ENCODE data around the gene SENP7. TPM values are rescaled to one million over a fixed set of nuclear protein-coding genes. Genes with fewer than 3 reads are reported as not detected.
"Not testable (repeated sequence)": the region's sequence is repeated elsewhere in the genome, so short reads cannot be mapped to it uniquely, and the experiment has no call there.

Gene SENP7
- 112 TPM for total RNA-seq (ENCODE audit: unreplicated experiment)
- long read RNA-seq, partial matches to known transcripts, result 4 of 8 reads
- long read RNA-seq, other reads (novel, unspliced or antisense), result 4 of 8 reads

- H3K4me3 Mint-ChIP-seq (ENCODE audit: unreplicated experiment), result peak within 1 kb of the TSS; percentile 98
- H3K36me3 Mint-ChIP-seq (ENCODE audit: unreplicated experiment), result no peaks in the 10 kb centered on the region
- H3K4me1 Mint-ChIP-seq (ENCODE audit: low read depth, unreplicated experiment), result peaks cover 10% of the 10 kb centered on the region
- no peak for TF ChIP-seq CTCF (IDR thresholded peaks at IDR 0.05; ENCODE audit: partially characterized antibody, unreplicated experiment)
- peaks cover 8% of the 10 kb centered on the region for H3K27me3 Mint-ChIP-seq (ENCODE audit: unreplicated experiment)
- H3K27ac Mint-ChIP-seq (ENCODE audit: unreplicated experiment), result peak within 1 kb of the TSS; percentile 100
- peaks cover 11% of the 10 kb centered on the region for H3K9me3 Mint-ChIP-seq (ENCODE audit: unreplicated experiment)
- peak; percentile 84 for DNase-seq
These were observed at the start of gene SENP7 for GRCh38 chr3:101512646-101513418. Gene SENP7 (minus strand): TSS chr3:101513212. CDS start chr3:101513130, 82 bp downstream.

GRCh38 chr3:101561630-101562328 is 48.8 kb upstream of the SENP7 start, which contains the start of gene TRMT10C:
Gene TRMT10C (plus strand): TSS chr3:101561868. CDS start chr3:101564782, 2,914 bp downstream.
- H3K27ac Mint-ChIP-seq (ENCODE audit: unreplicated experiment), result peak within 1 kb of the TSS; percentile 93
- peaks cover 9% of the 10 kb centered on the region for H3K4me1 Mint-ChIP-seq (ENCODE audit: low read depth, unreplicated experiment)
- peak; percentile 92 for DNase-seq
- H3K9me3 Mint-ChIP-seq (ENCODE audit: unreplicated experiment), result peaks cover 5% of the 10 kb centered on the region
- H3K4me3 Mint-ChIP-seq (ENCODE audit: unreplicated experiment), result peak within 1 kb of the TSS; percentile 98
- no peaks in the 10 kb centered on the region for H3K36me3 Mint-ChIP-seq (ENCODE audit: unreplicated experiment)
- peaks cover 3% of the 10 kb centered on the region for H3K27me3 Mint-ChIP-seq (ENCODE audit: unreplicated experiment)
- TF ChIP-seq CTCF (IDR thresholded peaks at IDR 0.05; ENCODE audit: partially characterized antibody, unreplicated experiment), result no peak

- no peak for TF ChIP-seq CTCF (IDR thresholded peaks at IDR 0.05; ENCODE audit: partially characterized antibody, unreplicated experiment)
- peaks cover 3% of the 10 kb centered on the region for H3K36me3 Mint-ChIP-seq (ENCODE audit: unreplicated experiment)
- DNase-seq, result no peak
- no peaks in the 10 kb centered on the region for H3K4me1 Mint-ChIP-seq (ENCODE audit: low read depth, unreplicated experiment)
- peaks cover 2% of the 10 kb centered on the region for H3K27me3 Mint-ChIP-seq (ENCODE audit: unreplicated experiment)
- H3K9me3 Mint-ChIP-seq (ENCODE audit: unreplicated experiment), result peaks cover 4% of the 10 kb centered on the region
- H3K27ac Mint-ChIP-seq (ENCODE audit: unreplicated experiment), result no peak overlapping the region
- no peak overlapping the region for H3K4me3 Mint-ChIP-seq (ENCODE audit: unreplicated experiment)
These were observed 43.1 kb upstream of the SENP7 start for GRCh38 chr3:101556064-101556463.

GRCh38 chr3:101553381-101553780 is 40.4 kb upstream of the SENP7 start:
- H3K9me3 Mint-ChIP-seq (ENCODE audit: unreplicated experiment); H3K27me3 Mint-ChIP-seq (ENCODE audit: unreplicated experiment); H3K4me3 Mint-ChIP-seq (ENCODE audit: unreplicated experiment); H3K36me3 Mint-ChIP-seq (ENCODE audit: unreplicated experiment); DNase-seq; H3K4me1 Mint-ChIP-seq (ENCODE audit: low read depth, unreplicated experiment); H3K27ac Mint-ChIP-seq (ENCODE audit: unreplicated experiment): not testable (repeated sequence)

GRCh38 chr3:101551359-101552081 is 38.5 kb upstream of the SENP7 start:
- H3K4me3 Mint-ChIP-seq (ENCODE audit: unreplicated experiment); H3K27me3 Mint-ChIP-seq (ENCODE audit: unreplicated experiment); H3K36me3 Mint-ChIP-seq (ENCODE audit: unreplicated experiment); H3K9me3 Mint-ChIP-seq (ENCODE audit: unreplicated experiment); H3K4me1 Mint-ChIP-seq (ENCODE audit: low read depth, unreplicated experiment); DNase-seq; H3K27ac Mint-ChIP-seq (ENCODE audit: unreplicated experiment): not testable (repeated sequence)

All from glutamatergic neuron (in vitro differentiated cells).